Esophagus muscularis mucosa (tissue), 4 donors: ENCODE measurements around the gene DIP2B. TPM values are rescaled to one million over a fixed set of nuclear protein-coding genes. Genes with fewer than 3 reads are reported as not detected.
A peak's percentile ranks its signal among the peaks of the same experiment; 100 is the strongest.

Experiments used
- DNase-seq: peaks from one replicate; pipeline ENCODE4 v3.0.0-alpha.2; 2017; ENCODE audit errors: extremely low spot score
- H3K27ac ChIP-seq, 4 donors: fragments of 200-600 bp; sonication (generic); replicated peaks in 1 of 4; 1 replicate in 3 of 4; 2 replicates in 1 of 4; pipeline ENCODE4 v1.5.1; 2016 to 2019; ENCODE audit warnings: mild to moderate bottlenecking in 1 of 4
- H3K27me3 ChIP-seq, 4 donors: fragments of 200-600 bp; sonication (generic); one replicate each; pipeline versions ENCODE4 v1.5.1 to v1.6.0; 2016 to 2019
- H3K36me3 ChIP-seq, 4 donors: fragments of 200-600 bp; sonication (generic); one replicate each; pipeline ENCODE4 v1.5.1; 2016 to 2019
- H3K4me1 ChIP-seq, 4 donors: fragments of 200-600 bp; sonication (generic); one replicate each; pipeline ENCODE4 v1.5.1; 2016 to 2019
- H3K4me3 ChIP-seq, 4 donors: fragments of 200-600 bp; sonication (generic); 1 replicate in 2 of 4; 2 replicates in 2 of 4; pipeline ENCODE4 v1.5.1; 2016 to 2019; ENCODE audit warnings: mild to moderate bottlenecking in 4 of 4, moderate library complexity in 1 of 4
- H3K9me3 ChIP-seq, 4 donors: fragments of 200-600 bp; sonication (generic); 1 replicate in 3 of 4; 2 replicates in 1 of 4; pipeline ENCODE4 v1.5.1; 2016 to 2019
- EP300 ChIP-seq: sonication (generic); formaldehyde crosslinking; IDR thresholded peaks from one replicate; pipeline ENCODE4 v1.6.1; 2017; ENCODE audit warnings: antibody characterized with exemption
- POLR2A ChIP-seq: fragments of 450-650 bp; IDR thresholded peaks from one replicate; pipeline ENCODE4 v1.6.1; 2017; ENCODE audit warnings: antibody characterized with exemption, moderate library complexity, mild to moderate bottlenecking, low read depth
- POLR2AphosphoS5 ChIP-seq, 2 donors: sonication (generic); formaldehyde crosslinking; IDR thresholded peaks; one replicate each; pipeline ENCODE4 v1.6.1; 2017; ENCODE audit warnings: antibody characterized with exemption in 2 of 2
- WGBS: methylation state at CpG from one replicate; pipeline ENCODE4 v1.1.5; 2018; 5-methylcytosine and 5-hydroxymethylcytosine counted together
- intact Hi-C: fragments of 100-400 bp; cut with DNase I; formaldehyde crosslinking; loops from one replicate; pipeline ENCODE4 v1.15.1; 2023
- total RNA-seq, 4 donors: library from RNA; depleted of rRNA; stranded (reverse); fragments of >200 nt; gene quantifications; one replicate each; pipeline versions ENCODE4 v1.1.0 to v1.2.1, GENCODE V29; 2016
- TF ChIP-seq, protein P1 (sequence below), 3 experiments: fragments of 200-600 bp in 2 of 3; fragments of 450-650 bp in 1 of 3; sonication (generic) in 2 of 3; IDR thresholded peaks; one replicate each; pipeline ENCODE4 v1.5.1; 2017 to 2019; ENCODE audit warnings: antibody characterized with exemption in 3 of 3, mild to moderate bottlenecking in 2 of 3, moderate library complexity in 1 of 3

Gene DIP2B
- total RNA-seq, 4 donors from 2014 or later, result 18.7 to 23.0 (median 20.6) TPM

DNA sequence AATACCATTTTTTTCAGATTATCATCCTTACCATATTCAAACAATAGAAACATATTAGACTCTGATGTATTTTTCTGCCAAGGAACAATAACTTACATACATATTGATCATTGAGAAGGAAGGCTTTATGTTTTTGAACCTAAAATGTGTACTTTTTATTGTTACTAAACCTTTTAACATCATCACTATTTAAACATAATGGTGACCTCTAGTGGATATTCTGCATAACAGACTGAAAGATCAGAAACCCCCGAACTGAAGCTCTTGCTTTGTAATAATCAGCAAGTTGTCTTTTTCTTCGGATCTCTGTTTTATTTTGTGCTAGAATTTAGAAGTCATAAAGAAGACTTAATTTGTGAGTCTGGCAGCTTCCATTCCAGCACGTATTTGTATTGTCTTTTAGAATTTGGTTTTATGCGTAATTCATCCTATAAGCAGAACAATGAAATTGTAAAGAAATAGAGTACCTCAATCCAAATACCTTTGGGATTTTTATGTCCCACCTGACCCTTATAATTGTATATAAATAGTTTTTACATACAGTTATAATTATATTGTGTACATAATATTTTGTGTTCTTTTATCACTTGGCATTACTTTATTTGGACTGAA lies 133.2 kb downstream of the DIP2B start:
- 33% methylated on average over 4 of the region's 4 CpGs for WGBS
- Histone ChIP-seq H3K4me3 (no peak overlapping the region), H3K4me1 (peaks cover 5 to 27% (median 14%) of the 10 kb centered on the region in 4 donors), H3K9me3 (no peaks in the 10 kb centered on the region), H3K27me3 (no peaks in the 10 kb centered on the region), H3K27ac (peak overlapping the region in 1 of 4 donors; percentile 12), H3K36me3 (peaks cover 0 to 13% (median 10%) of the 10 kb centered on the region in 4 donors)
- intact Hi-C loops, result loop anchor here (1.0 kb wide), 1 partner anchor 134 kb away; the partner anchor contains the start of gene DIP2B
- no peak for DNase-seq
- no peak for TF ChIP-seq EP300
- TF ChIP-seq, protein P1, sequence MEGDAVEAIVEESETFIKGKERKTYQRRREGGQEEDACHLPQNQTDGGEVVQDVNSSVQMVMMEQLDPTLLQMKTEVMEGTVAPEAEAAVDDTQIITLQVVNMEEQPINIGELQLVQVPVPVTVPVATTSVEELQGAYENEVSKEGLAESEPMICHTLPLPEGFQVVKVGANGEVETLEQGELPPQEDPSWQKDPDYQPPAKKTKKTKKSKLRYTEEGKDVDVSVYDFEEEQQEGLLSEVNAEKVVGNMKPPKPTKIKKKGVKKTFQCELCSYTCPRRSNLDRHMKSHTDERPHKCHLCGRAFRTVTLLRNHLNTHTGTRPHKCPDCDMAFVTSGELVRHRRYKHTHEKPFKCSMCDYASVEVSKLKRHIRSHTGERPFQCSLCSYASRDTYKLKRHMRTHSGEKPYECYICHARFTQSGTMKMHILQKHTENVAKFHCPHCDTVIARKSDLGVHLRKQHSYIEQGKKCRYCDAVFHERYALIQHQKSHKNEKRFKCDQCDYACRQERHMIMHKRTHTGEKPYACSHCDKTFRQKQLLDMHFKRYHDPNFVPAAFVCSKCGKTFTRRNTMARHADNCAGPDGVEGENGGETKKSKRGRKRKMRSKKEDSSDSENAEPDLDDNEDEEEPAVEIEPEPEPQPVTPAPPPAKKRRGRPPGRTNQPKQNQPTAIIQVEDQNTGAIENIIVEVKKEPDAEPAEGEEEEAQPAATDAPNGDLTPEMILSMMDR (IDR thresholded peaks at IDR 0.05), result peak; percentile 66 to 74 (median 70)

DNA sequence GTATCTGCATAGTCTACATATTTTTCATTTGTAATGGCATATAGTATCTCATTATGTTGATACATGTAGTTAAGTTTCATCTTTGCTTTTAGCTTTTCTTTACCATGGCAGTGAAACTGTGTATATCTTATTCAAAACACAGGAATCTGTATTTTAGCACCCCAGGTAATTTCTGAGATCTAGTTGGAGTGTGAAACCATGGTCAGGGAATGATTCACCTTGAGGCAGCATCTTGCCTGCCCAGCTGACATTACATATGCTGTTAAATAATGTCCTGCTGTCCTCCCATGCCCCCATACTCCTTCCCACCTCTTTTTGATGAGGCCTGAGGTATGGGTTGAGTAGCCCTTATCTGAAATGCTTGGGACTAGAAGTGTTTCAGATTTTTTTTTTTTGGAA lies 133.7 kb downstream of the DIP2B start:
- Histone ChIP-seq H3K27me3 (no peaks in the 10 kb centered on the region), H3K4me1 (peaks cover 5 to 27% (median 13%) of the 10 kb centered on the region in 4 donors), H3K9me3 (no peaks in the 10 kb centered on the region), H3K27ac (no peak overlapping the region), H3K4me3 (no peak overlapping the region), H3K36me3 (peaks cover 0 to 13% (median 10%) of the 10 kb centered on the region in 4 donors)
- no peak for DNase-seq
- intact Hi-C loops, result loop anchor here (1.0 kb wide), 1 partner anchor 134 kb away; the partner anchor contains the start of gene DIP2B
- TF ChIP-seq, protein P1 (IDR thresholded peaks at IDR 0.05), result no peak
- no peak for TF ChIP-seq POLR2A
- TF ChIP-seq EP300, result no peak
- no peak for TF ChIP-seq POLR2AphosphoS5 (IDR thresholded peaks at IDR 0.05)

DNA sequence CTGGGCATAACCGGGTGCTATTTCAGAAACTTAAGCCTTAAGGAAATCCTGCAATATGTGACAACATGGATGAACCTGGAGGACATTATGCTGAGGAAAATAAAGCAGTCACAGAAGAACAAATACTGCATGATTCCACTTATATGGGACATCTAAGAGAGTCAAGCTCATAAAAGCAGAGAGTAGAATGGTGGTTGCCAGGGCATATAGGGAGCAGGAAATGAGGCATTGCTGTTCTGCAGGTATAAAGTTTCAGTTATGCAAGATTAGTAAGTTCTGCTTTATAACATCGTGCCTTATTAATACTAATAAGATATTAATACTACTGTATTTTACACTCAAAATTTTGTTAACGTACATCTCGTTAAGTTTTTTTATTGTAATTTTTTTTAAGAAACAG lies 134.9 kb downstream of the DIP2B start:
- peaks cover 5 to 27% (median 8%) of the 10 kb centered on the region in 4 donors for H3K4me1 ChIP-seq
- H3K27ac ChIP-seq, result no peak overlapping the region
- H3K27me3 ChIP-seq, result no peaks in the 10 kb centered on the region
- no peaks in the 10 kb centered on the region for H3K9me3 ChIP-seq
- intact Hi-C loops, result no loop called here
- 90% methylated on average over 4 of the region's 4 CpGs for WGBS
- peaks cover 0 to 13% (median 10%) of the 10 kb centered on the region in 4 donors for H3K36me3 ChIP-seq
- no peak overlapping the region for H3K4me3 ChIP-seq
- TF ChIP-seq POLR2A, result no peak
- TF ChIP-seq, protein P1 (IDR thresholded peaks at IDR 0.05), result no peak
- no peak for TF ChIP-seq EP300
- TF ChIP-seq POLR2AphosphoS5 (IDR thresholded peaks at IDR 0.05), result no peak
- DNase-seq, result no peak

DNA sequence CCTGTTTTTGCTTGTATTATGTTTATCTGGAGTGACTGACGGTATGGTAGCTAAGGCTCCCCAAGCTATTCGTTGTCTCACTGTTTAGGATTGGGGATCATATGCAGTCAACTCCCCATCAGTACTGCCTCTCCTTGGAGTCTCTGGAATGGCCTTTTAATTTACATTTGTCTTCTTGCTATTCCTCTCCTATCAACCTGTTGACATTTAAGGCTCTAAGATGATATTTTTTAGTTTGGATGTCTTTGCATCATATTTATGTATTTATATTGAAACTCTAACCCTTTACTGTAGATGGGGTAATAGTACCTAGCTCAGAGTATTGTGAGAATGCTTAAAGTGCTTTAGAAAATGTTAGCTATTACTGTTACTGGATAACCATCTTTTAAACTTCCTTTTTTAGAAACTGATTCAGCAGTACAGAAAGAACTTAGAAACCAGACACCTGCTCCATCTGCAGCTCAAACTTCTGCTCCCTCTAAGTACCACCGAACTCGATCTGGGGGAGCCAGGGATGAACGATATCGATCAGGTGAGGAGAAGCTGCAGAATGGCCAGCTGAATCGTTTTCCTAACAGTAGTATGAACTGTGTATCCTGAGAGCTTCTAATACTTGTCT lies 135.6 kb downstream of the DIP2B start:
- H3K36me3 ChIP-seq, result peaks cover 0 to 13% (median 10%) of the 10 kb centered on the region in 4 donors
- H3K9me3 ChIP-seq, result no peaks in the 10 kb centered on the region
- H3K4me1 ChIP-seq, result peaks cover 2 to 25% (median 6%) of the 10 kb centered on the region in 4 donors
- H3K27me3 ChIP-seq, result no peaks in the 10 kb centered on the region
- 77% methylated on average over 7 of the region's 7 CpGs for WGBS
- TF ChIP-seq POLR2A (no peak), EP300 (no peak), POLR2AphosphoS5 (IDR thresholded peaks at IDR 0.05) (no peak)
- TF ChIP-seq, protein P1 (IDR thresholded peaks at IDR 0.05), result no peak
- DNase-seq, result no peak
- no peak overlapping the region for H3K27ac ChIP-seq
- no peak overlapping the region for H3K4me3 ChIP-seq
- intact Hi-C loops, result no loop called here
